Raji (cell line): ENCODE results near the gene TMPRSS4.

Source experiments
- POLR2A ChIP-seq: IDR thresholded peaks from 2 replicates; pipeline ENCODE4 v1.6.1; 2011; ENCODE audit warnings: low read depth, low read length, control low read depth; ENCODE audit not compliant: insufficient read depth

The TMPRSS4 gene

DNA sequence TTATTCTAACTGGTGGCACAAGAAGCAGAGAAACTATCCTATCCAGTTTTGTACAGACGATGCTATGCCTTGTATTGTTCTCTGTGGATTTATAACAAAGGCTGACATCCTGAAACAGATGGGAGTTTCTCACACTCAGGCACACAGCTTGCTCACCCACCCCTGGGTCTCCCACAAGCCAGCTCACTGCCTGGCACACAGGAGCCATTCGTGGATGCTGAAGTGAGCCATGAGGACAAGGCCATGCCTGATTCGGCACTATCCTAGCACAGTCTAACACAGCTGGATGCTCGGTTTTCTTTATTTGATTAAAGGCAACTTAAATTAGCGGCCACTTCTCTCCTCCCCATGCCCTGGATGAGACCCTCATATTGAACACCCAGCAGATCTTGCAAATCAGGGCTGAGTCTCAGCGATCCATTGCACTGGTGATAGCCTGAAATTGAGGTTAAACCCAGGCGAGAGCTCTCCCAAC lies 25.7 kb upstream of the TMPRSS4 start:
- no peak for TF ChIP-seq POLR2A

DNA sequence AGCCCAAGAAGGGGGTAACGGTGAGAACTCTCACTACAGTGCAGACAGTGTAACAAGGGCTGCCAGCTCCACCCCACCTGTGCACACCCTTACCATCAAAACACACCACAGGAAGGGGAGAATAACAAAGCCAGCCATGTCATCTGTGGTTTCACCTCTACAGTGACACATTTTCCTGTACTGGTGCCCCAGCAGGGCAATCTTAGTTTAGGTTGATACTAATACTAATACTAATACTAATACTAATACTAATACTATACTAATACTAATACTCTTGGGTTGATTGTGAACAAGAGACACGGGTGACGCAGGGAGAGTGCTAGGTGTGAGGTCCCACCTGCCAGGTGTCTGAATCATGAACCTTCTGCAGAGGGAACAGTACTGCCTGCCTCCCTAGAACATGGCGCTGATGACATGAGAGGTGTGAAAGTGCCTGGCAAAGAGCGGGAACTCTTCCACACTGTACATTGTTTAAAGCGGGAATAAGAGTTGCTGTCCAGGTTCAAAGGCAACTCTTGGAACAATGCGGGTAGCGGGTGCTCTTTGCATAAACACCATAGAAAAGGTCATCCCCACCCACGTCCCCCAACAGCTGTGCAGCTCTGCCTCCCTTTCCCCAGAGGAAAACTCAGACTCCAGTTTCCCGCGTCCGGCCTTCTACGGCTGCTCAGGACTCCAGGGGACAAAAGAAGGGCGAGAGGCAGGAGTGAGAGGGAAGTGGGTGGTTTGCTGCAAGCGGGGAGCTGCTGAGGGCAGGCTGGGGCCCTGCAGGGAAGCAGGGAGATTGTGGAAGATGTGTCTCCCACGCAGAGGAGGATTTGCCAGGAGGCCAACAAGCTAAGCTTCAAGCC lies 25.0 kb upstream of the TMPRSS4 start:
- no peak for TF ChIP-seq POLR2A

DNA sequence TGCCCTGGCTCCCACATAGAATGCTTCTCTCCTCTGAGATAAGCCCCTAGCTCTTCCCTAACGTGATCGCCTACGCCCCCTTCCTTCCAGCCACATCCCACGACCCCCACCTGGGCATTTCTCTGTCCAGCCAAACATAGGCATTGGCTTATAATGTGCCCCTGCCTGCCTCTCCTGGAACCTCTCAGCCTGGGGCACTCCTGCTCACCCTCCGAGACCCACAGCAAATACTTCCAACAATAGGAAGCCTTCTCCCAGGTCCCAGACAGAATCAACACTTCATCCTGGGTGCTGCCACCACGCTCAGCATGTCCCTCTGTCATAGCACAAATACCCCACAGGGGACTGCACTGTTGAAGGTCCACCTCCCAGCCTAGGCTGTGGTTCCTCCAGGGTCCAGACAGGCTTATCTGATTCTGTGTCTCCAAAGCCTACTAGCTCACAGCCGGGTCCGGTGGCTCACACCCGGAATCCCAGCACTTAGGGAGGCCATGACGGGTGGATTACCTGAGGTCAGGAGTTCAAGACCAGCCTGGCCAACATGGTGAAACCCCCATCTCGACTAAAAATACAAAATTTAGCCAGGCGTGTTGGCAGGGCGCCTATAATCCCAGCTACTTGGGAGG lies 24.2 kb upstream of the TMPRSS4 start:
- no peak for TF ChIP-seq POLR2A

DNA sequence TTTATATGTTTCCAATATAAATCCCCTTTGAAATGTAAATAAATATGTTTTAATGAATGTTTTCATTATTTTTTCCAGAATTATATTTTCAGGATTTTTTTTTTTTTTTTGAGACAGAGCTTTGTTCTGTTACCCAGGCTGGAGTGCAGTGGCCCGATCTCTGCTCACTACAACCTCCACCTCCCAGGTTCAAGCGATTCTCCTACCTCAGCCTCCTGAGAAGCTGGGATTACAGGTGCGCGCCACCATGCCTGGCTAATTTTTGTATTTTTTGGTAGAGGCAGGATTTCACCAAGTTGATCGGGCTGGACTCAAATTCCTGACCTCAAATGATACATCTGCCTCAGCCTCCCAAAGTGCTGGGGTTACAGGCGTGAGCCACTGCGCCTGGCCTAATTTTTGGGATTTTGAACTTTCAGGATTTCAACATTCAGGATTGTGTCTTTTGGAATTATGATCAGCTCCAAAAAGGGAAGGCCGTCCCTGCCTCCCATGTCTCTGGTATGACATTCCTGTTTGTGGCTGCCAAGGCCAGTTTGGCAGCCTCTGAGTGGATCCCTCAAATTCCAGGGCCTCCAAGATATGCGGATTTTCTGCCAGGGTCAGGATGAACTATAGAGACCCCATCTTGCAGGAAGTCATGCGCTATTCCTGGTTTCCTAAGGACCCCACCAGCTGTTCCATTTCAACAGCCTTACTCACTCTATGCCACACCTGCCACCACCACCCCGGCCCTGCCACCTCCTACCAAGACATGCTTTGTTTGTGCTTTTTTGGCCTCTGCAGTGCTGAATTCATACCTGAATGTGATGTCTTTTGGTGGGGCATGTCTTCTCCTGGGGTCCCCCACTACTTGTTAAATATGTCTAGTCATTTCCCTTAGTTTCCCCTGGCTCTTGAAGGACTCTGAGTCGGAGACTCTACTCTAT lies 21.9 kb upstream of the TMPRSS4 start:
- TF ChIP-seq POLR2A = no peak

DNA sequence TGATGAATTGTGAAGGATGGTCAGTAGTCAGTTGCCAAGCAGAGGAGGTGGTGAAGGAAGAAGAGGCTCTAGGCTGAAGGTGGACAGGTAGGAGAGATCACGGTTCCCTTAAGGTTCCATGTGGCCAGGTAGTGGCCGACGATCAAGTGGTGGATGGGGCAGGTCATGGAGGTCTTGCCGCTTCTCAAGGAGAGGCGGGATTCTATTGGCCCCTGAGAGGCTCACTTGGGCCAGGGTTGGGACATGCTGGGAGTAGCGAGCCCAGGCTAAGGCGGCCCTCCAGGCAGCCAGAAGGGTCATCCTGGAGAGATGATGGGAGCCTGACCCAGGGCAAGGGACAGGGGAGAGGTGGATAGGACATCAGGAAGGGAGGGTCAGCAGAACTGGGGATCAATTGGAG lies 20.9 kb upstream of the TMPRSS4 start:
- TF ChIP-seq POLR2A = no peak

DNA sequence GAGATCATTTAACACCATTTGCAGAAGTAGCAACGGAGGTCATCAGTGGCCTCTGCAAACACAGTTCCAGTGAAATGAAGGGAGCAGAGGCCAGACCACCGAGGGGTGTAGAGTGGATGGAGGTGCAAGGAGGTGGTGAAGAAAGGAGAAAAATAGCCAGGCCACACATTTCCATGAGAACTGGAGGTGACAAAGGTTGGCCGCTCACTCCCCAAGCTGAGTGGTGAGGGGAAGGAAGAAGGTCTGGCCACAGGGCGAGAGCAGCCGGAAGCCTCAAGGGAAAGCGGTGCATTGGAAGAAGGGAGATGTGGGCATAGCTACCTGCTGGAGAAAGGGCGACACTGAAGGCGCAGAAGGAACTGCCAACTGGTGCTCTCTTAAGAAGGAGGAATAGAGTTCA lies 20.1 kb upstream of the TMPRSS4 start:
- TF ChIP-seq POLR2A = no peak

DNA sequence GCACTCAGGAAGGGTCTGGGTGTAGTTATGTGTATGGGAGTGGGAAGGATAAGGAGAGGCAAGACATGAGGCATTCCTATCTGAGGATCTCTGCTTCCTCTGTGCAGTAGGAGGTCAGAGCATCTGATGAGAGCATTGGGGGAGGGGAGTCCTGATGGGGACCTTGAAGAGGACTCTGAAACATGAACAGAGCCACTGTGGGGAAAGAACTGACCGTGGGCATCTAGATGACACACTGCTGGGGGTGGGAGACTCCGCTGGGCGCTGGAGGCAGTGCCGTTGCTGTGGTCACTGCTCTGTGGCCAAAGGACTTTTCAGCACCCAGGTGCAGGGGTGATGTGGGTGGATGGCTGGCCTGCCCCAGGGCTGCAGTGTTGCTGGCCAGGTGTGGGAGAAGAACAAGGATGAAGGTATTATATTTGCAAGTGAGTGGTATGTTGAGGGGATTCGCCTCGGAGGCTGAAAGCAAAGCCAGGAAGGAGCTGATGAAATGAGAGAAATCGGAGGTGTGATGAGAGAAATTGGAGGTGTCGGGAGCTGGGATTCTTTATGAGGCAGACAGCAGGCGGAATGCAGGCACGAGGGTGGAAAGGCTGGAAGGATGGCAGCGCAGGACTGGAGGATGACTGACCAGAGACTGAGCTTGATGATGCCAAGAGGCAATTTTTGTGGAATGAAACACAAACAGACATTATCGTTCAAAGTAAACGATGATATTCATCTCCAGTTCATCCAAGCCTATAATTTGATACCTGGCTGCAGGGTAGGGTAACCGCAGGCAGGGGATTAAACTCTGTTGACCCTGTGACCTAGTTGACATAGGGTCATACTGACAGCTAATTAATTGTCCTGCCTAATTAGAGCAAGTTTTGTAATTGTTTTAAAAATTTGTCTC lies 19.4 kb upstream of the TMPRSS4 start:
- TF ChIP-seq POLR2A = no peak

DNA sequence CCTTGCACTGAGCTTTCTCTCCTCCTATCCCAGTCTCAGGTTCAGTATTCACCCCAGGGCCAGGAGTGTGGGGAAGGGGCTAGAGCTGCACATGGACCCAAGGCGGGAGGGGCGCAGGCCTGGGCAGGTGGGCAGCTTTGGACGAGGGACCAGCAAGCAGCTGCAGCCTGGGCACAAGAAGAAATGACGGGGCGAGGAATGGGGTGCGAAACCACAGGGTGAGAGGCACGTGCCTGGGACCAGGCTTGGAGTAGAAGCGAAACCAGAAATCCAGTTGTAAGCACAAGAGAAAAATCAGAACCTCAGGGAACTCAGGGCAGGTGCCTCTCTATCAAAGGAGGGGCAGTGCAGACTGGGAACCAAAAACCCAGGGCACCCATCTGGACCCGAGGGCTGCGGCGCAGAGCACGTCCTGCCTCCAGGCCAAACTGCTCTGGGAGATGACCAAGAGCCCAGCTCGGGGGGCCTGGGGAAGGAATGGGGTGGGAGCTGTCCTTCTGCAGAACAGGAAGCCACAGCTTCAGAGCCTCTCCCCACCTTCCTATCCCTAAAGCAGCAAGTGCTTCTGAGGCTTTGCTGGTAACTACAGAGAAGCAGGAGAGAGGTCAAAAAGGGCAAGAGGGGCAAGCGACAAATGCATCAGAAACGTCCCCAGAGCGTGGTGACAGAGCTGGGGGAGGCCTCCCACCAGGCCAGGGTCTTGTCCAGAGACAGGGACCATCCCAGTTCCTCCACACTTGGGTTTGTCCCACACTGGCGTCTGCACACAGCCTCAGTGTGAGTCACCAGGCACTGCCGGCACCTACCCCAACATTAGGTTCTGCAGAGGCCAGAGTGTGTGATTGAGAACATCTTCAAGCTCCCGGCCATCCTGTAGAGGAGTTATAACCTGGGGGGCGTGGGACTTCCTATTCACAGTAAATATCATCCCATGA lies 18.3 kb upstream of the TMPRSS4 start:
- TF ChIP-seq POLR2A = no peak

DNA sequence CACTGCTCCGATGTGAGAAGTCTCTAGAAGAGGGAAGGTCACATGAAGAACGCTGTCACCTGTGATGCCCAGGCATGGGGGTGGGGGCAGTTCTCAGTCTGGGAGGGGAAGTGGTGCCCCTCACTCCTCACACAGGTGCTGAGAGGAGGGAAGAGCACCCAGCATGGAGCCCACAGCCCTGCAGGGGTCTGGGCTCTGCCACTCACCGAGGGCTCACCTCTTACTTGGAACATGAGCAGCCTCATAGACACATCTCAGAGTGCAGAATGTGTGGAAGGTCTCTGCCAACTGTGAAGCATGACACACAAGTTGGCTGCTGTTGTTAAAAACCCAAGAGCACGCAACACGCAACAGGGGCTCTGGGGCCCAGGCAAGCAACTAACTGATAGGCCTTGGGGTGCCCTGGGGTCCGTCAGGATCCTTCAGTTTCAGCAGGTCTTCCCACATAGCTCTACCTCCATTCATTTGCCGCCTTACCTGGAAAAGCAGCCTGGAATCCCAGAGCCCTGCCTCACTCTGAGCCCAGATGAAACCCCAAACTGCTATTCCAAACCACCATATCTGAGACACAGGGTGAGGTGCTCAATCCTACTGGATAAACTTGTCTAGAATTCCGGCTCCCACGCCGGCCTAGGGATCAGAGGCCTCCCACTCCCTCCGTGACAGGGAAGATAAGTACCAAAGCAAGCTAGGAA lies 17.5 kb upstream of the TMPRSS4 start:
- TF ChIP-seq POLR2A = no peak

DNA sequence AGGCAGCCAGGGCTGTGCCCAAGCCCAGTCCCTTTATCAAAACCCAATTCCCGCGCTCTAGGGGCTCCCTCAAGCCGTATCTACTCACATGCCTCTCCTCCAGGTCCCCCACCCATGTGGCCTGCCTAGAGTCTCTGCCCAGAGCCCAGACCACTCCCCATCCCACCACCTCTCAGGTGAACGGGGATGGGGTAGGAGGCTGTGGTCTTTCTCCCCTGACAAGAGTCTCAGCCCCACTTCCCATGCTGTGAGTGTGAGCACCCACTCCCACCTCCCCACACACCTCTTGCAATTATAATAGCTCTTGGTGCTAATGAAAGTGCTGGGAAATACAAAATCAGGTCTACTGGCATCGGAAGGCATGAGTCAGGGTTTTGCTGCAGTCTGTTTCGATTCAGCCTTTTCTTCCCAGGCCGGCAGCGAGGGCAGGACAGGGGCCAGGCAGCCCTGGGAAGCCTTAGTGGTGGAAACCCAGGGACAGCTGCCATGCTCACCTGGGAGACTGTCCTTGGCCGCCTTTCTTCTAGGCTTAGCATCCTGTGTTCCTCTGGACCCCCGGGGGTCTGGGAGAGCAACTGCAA lies 16.7 kb upstream of the TMPRSS4 start:
- TF ChIP-seq POLR2A = no peak

DNA sequence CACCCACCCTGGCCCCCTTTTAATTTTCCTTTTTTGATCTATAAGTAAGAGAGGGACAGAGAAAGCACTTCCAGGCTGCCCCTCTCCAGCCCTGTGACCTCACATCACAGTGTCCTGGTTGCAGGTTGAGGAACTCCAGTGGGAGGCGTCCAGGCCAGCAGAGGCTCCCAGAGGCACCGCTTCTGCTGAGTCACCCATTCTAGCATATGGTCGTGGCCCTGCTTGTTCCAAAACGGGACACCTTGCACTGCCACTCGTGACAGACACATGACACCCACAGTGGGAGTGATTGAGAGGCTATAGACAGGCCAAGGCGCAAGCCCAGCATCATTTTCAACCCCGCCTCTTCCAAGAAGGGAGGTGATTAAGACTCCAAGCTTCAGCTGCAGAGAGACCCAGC lies 16.0 kb upstream of the TMPRSS4 start:
- TF ChIP-seq POLR2A = no peak

DNA sequence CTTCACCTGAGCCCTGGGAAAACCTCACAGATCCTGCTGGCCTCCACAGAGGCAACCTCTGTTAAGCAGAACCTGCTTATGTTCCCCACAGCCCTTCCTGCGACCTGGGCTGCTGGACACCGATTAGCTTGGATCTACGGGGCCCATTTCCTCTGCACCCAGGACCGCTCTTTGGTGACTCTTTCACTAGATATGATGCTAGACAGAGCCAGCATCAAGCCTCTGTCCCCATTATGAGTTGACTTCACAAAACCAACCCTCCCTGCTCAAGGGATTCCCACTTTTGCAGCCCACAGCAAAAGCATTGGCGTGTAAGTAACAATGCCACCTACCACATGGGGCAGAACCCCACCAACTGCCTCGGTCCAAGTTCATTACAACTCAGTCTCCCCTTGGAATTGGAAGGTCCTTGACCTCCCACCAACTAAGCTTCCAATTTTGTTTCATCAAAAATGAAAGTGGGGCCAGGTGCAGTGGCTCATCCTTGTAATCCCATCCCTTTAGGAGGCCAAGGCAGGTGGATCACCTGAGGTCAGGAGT lies 15.2 kb upstream of the TMPRSS4 start:
- no peak for TF ChIP-seq POLR2A
